Hepatocyte (in vitro differentiated cells): Measurements from ENCODE around the gene ZMIZ2. TPM values are rescaled to one million over a fixed set of nuclear protein-coding genes. Genes with fewer than 3 reads are reported as not detected.

Source experiments
- DNase-seq: peaks from one replicate; pipeline ENCODE4 v3.0.0-alpha.2; 2016; ENCODE audit warnings: low spot score
- H2AFZ ChIP-seq: fragments of 200-600 bp; sonication (generic); 2 replicates; pipeline ENCODE4 v1.6.0; 2016; ENCODE audit warnings: antibody characterized with exemption, mild to moderate bottlenecking
- H3K27ac ChIP-seq: fragments of 200-600 bp; sonication (generic); 2 replicates; pipeline ENCODE4 v1.5.1; 2016; ENCODE audit warnings: mild to moderate bottlenecking
- H3K27me3 ChIP-seq: fragments of 200-600 bp; sonication (generic); 2 replicates; pipeline ENCODE4 v1.6.1; 2016
- H3K36me3 ChIP-seq: fragments of 200-600 bp; sonication (generic); replicated peaks from 2 replicates; pipeline ENCODE4 v1.5.1; 2016; ENCODE audit warnings: low read depth; ENCODE audit not compliant: insufficient read depth
- H3K4me1 ChIP-seq: fragments of 200-600 bp; sonication (generic); 2 replicates; pipeline ENCODE4 v1.5.1; 2016; ENCODE audit warnings: mild to moderate bottlenecking, moderate library complexity; ENCODE audit not compliant: insufficient read depth
- H3K4me2 ChIP-seq: fragments of 200-600 bp; sonication (generic); 2 replicates; pipeline ENCODE4 v1.6.0; 2016
- H3K4me3 ChIP-seq: fragments of 200-600 bp; sonication (generic); 2 replicates; pipeline ENCODE4 v1.5.1; 2016; ENCODE audit warnings: mild to moderate bottlenecking
- H3K79me2 ChIP-seq: fragments of 200-600 bp; sonication (generic); 2 replicates; pipeline ENCODE4 v1.6.0; 2017; ENCODE audit warnings: mild to moderate bottlenecking
- H3K9me2 ChIP-seq: fragments of 200-600 bp; sonication (generic); replicated peaks from 2 replicates; pipeline ENCODE4 v1.6.0; 2017; ENCODE audit warnings: mild to moderate bottlenecking; ENCODE audit not compliant: insufficient read depth
- H3K9me3 ChIP-seq: fragments of 200-600 bp; sonication (generic); 2 replicates; pipeline ENCODE4 v1.5.1; 2016; ENCODE audit warnings: low read depth, mild to moderate bottlenecking
- H4K20me1 ChIP-seq: fragments of 200-600 bp; sonication (generic); 2 replicates; pipeline ENCODE4 v1.6.0; 2016; ENCODE audit warnings: mild to moderate bottlenecking; ENCODE audit not compliant: insufficient read depth, poor library complexity, severe bottlenecking
- EZH2 ChIP-seq: fragments of 200-600 bp; sonication (generic); IDR thresholded peaks from 2 replicates; pipeline ENCODE4 v1.6.1; 2016; ENCODE audit warnings: antibody characterized with exemption, mild to moderate bottlenecking, borderline replicate concordance
- EZH2phosphoT487 ChIP-seq: fragments of 200-600 bp; sonication (generic); IDR thresholded peaks from one replicate; pipeline ENCODE4 v1.6.1; 2018; ENCODE audit warnings: antibody characterized with exemption, mild to moderate bottlenecking, low read depth, moderate library complexity; ENCODE audit not compliant: unreplicated experiment, severe bottlenecking
- WGBS: methylation state at CpG from one replicate; pipeline ENCODE4 v1.1.6; 2016; ENCODE audit warnings: low lambda C conversion rate; ENCODE audit errors: missing lambda C conversion rate; 5-methylcytosine and 5-hydroxymethylcytosine counted together
- polyA plus RNA-seq: library from polyadenylated mRNA; unstranded; fragments of >200 nt; fragmentation: Nextera tagmentation; extraction: Ambion mirVana; gene quantifications from 2 replicates; pipeline ENCODE4 v1.2.1, GENCODE V29; 2016
- total RNA-seq: library from RNA; depleted of rRNA; stranded (reverse); fragments of >200 nt; gene quantifications from 2 replicates; pipeline ENCODE4 v1.2.3, GENCODE V29; 2014
- TF ChIP-seq, protein P1 (sequence below): fragments of 200-600 bp; sonication (generic); IDR thresholded peaks from 2 replicates; pipeline ENCODE4 v1.5.1; 2016; ENCODE audit warnings: antibody characterized with exemption, mild to moderate bottlenecking; ENCODE audit not compliant: poor library complexity

The ZMIZ2 gene
- total and polyA plus RNA-seq, 2 experiments from 2014 or later = 10.5 to 37.0 TPM

DNA sequence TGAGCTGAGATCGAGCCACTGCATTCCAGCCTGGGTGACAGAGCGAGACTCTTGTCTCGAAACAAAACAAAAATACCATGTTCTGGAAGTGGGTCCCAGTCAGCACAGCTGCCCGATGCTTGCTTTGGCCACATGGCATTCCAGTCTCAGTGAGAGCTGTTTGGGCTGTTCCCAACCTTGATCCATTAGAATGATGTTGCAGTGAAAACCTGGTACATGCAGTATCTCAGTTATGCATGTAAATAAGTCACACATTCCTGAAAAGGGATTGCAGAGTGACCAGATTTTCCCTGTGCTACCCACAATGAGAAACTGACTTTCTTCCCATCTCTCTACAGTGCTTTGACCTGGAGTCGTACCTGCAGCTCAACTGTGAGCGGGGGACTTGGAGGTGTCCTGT lies 15.4 kb downstream of the ZMIZ2 start:
- Histone ChIP-seq H3K79me2 (no peaks in the 10 kb centered on the region), H3K27ac (no peak overlapping the region), H3K4me1 (peaks cover 21% of the 10 kb centered on the region), H3K27me3 (no peaks in the 10 kb centered on the region), H3K36me3 (no peaks in the 10 kb centered on the region), H3K4me2 (no peak overlapping the region), H3K4me3 (no peak overlapping the region), H3K9me3 (no peaks in the 10 kb centered on the region), H4K20me1 (no peaks in the 10 kb centered on the region), H2AFZ (no peak overlapping the region), H3K9me2 (no peaks in the 10 kb centered on the region)
- no peak for TF ChIP-seq EZH2
- TF ChIP-seq, protein P1, sequence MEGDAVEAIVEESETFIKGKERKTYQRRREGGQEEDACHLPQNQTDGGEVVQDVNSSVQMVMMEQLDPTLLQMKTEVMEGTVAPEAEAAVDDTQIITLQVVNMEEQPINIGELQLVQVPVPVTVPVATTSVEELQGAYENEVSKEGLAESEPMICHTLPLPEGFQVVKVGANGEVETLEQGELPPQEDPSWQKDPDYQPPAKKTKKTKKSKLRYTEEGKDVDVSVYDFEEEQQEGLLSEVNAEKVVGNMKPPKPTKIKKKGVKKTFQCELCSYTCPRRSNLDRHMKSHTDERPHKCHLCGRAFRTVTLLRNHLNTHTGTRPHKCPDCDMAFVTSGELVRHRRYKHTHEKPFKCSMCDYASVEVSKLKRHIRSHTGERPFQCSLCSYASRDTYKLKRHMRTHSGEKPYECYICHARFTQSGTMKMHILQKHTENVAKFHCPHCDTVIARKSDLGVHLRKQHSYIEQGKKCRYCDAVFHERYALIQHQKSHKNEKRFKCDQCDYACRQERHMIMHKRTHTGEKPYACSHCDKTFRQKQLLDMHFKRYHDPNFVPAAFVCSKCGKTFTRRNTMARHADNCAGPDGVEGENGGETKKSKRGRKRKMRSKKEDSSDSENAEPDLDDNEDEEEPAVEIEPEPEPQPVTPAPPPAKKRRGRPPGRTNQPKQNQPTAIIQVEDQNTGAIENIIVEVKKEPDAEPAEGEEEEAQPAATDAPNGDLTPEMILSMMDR = no peak
- no peak for TF ChIP-seq EZH2phosphoT487
- no peak for DNase-seq
- WGBS = 98% methylated on average over 6 of the region's 6 CpGs

GRCh38 chr7:44764665-44765578 lies 16.3 kb downstream of the ZMIZ2 start:
- no peaks in the 10 kb centered on the region for H3K27me3 ChIP-seq
- TF ChIP-seq, protein P1 = no peak
- TF ChIP-seq EZH2 (no peak), EZH2phosphoT487 (no peak)
- 90% methylated on average over 15 of the region's 22 CpGs for WGBS
- H2AFZ ChIP-seq = no peak overlapping the region
- H4K20me1 ChIP-seq = no peaks in the 10 kb centered on the region
- H3K79me2 ChIP-seq = no peaks in the 10 kb centered on the region
- no peak overlapping the region for H3K27ac ChIP-seq
- DNase-seq = no peak
- H3K9me3 ChIP-seq = no peaks in the 10 kb centered on the region
- H3K9me2 ChIP-seq = no peaks in the 10 kb centered on the region
- H3K4me1 ChIP-seq = peaks cover 24% of the 10 kb centered on the region
- no peaks in the 10 kb centered on the region for H3K36me3 ChIP-seq
- H3K4me2 ChIP-seq = no peak overlapping the region
- H3K4me3 ChIP-seq = no peak overlapping the region

DNA sequence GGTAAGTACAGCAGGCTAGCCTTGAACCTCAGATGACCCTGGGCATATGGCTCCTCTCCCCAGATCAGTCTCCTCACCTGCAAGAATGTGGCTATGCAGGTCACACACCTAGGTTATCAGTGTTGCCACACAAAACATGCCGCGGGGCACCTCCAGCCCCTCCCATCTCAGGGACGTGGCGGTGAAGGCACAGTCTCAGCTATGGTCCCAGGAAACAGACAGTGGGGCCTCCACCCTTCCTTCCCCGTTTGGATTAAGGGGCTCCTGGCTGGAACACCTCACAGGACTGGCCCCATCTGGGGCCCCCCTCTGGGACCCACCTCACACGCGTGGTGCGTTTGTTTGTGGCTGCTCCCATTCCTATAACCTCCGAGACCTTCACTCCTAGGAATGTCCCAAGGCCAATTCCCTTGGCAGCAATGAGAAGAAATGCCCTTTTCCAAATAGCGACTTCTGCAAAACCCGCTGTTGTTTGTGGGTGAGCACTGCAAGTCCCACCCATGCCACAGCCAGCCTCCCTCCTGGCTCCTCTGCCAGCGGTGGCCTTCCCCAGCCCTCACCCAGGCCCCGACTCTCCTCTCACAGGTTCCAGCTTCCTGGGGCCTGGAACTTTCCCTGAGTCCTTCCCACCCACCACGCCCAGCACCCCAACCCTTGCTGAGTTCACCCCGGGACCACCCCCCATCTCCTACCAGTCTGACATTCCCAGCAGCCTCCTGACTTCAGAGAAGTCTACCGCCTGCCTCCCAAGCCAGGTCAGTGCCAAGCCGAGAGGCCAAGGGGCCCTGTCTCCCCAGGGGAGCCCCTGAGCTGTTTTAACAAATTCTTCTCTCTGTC lies 17.1 kb downstream of the ZMIZ2 start:
- no peak for DNase-seq
- no peak for TF ChIP-seq EZH2phosphoT487
- no peak for TF ChIP-seq EZH2
- TF ChIP-seq, protein P1 = no peak
- H3K4me3 ChIP-seq = no peak overlapping the region
- peaks cover 29% of the 10 kb centered on the region for H3K4me1 ChIP-seq
- H3K79me2 ChIP-seq = no peaks in the 10 kb centered on the region
- no peaks in the 10 kb centered on the region for H4K20me1 ChIP-seq
- H3K4me2 ChIP-seq = no peak overlapping the region
- no peaks in the 10 kb centered on the region for H3K9me3 ChIP-seq
- WGBS = 96% methylated on average over 16 of the region's 17 CpGs
- no peak overlapping the region for H2AFZ ChIP-seq
- H3K27me3 ChIP-seq = no peaks in the 10 kb centered on the region
- H3K36me3 ChIP-seq = no peaks in the 10 kb centered on the region
- no peak overlapping the region for H3K27ac ChIP-seq
- no peaks in the 10 kb centered on the region for H3K9me2 ChIP-seq
